Esophagus muscularis mucosa (tissue), 4 donors: ENCODE data around the gene MSANTD1.

ENCODE experiments used
- EP300 ChIP-seq: sonication (generic); formaldehyde crosslinking; IDR thresholded peaks from one replicate; pipeline ENCODE4 v1.6.1; 2017; ENCODE audit warnings: antibody characterized with exemption
- POLR2A ChIP-seq: fragments of 450-650 bp; IDR thresholded peaks from one replicate; pipeline ENCODE4 v1.6.1; 2017; ENCODE audit warnings: antibody characterized with exemption, moderate library complexity, mild to moderate bottlenecking, low read depth
- POLR2AphosphoS5 ChIP-seq, 2 donors: sonication (generic); formaldehyde crosslinking; IDR thresholded peaks; one replicate each; pipeline ENCODE4 v1.6.1; 2017; ENCODE audit warnings: antibody characterized with exemption in 2 of 2
- TF ChIP-seq, protein P1 (sequence below), 3 experiments: fragments of 200-600 bp in 2 of 3; fragments of 450-650 bp in 1 of 3; sonication (generic) in 2 of 3; IDR thresholded peaks; one replicate each; pipeline ENCODE4 v1.5.1; 2017 to 2019; ENCODE audit warnings: antibody characterized with exemption in 3 of 3, mild to moderate bottlenecking in 2 of 3, moderate library complexity in 1 of 3

DNA sequence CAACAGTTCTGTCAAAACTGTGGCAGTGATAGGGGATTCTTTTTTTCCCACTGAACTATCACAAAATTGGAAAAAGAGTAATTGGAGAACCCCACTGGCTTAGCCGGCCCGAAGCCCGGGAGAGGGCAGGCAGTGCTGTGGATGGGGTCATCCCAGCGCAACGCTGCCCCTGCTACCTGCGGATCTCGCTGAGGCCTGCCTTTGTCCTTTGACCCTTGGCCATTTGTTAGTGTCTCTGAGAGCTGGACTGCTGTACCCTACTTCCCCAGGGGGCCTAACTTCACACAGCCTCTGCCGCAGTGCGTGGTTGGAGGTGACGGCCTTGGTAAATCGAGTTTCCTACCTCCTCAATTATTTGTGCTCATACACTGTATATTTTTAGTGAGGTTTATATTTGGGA lies 43.0 kb upstream of the MSANTD1 start:
- TF ChIP-seq POLR2A: no peak
- TF ChIP-seq, protein P1, sequence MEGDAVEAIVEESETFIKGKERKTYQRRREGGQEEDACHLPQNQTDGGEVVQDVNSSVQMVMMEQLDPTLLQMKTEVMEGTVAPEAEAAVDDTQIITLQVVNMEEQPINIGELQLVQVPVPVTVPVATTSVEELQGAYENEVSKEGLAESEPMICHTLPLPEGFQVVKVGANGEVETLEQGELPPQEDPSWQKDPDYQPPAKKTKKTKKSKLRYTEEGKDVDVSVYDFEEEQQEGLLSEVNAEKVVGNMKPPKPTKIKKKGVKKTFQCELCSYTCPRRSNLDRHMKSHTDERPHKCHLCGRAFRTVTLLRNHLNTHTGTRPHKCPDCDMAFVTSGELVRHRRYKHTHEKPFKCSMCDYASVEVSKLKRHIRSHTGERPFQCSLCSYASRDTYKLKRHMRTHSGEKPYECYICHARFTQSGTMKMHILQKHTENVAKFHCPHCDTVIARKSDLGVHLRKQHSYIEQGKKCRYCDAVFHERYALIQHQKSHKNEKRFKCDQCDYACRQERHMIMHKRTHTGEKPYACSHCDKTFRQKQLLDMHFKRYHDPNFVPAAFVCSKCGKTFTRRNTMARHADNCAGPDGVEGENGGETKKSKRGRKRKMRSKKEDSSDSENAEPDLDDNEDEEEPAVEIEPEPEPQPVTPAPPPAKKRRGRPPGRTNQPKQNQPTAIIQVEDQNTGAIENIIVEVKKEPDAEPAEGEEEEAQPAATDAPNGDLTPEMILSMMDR (IDR thresholded peaks at IDR 0.05): no peak
- TF ChIP-seq POLR2AphosphoS5 (IDR thresholded peaks at IDR 0.05): no peak
- TF ChIP-seq EP300: no peak
